HepG2 (cell line): ENCODE results near the gene NUB1. TPM values are rescaled to one million over a fixed set of nuclear protein-coding genes. Genes with fewer than 3 reads are reported as not detected.
A peak's percentile ranks its signal among the peaks of the same experiment; 100 is the strongest.

Experiments
- ATAC-seq: fragments of 200-7000 bp; cut with Tn5 transposase; 3 replicates; pipeline ENCODE4 v1.9.1; 2020; ENCODE audit warnings: mild to moderate bottlenecking, moderate library complexity
- BruUV-seq: library from RNA; stranded (reverse); fragments of 400-500 nt; replicated peaks from 2 replicates; lab custom pipeline; 2021; lab: Mats Ljungman, UMichigan
- CTCF ChIA-PET: fragments of 300-600 bp; formaldehyde crosslinking; extraction: SDS; loops from one replicate; lab custom pipeline; 2021; ENCODE audit warnings: low total read pairs, inconsistent platforms, low intra/inter-chr PET ratio; lab: Yijun Ruan, JAX
- POLR2A ChIA-PET: fragments of 350-600 bp; sonication (Branson Sonifier 250); formaldehyde crosslinking; loops from one replicate; lab custom pipeline; 2020; ENCODE audit warnings: antibody characterized with exemption, inconsistent platforms; lab: Yijun Ruan, JAX
- DNase-seq: peaks from one replicate; pipeline ENCODE4 v3.0.0-alpha.2; 2015; ENCODE audit warnings: low spot score
- FAIRE-seq: peaks from 3 replicates; lab custom pipeline; 2011; peaks lifted over from hg19 to GRCh38; lab: Jason Lieb, UNC
- H2AFZ ChIP-seq: one replicate; pipeline ENCODE4 v1.6.1; 2011; ENCODE audit warnings: low read length, inconsistent platforms
- H3K27ac ChIP-seq: fragments of 300-600 bp; 3 replicates; pipeline ENCODE4 v1.8.0; 2011; ENCODE audit warnings: mixed run types, mild to moderate bottlenecking, mixed read lengths, low read length, inconsistent platforms; ENCODE audit not compliant: insufficient read depth; ENCODE audit errors: extremely low read length
- H3K27me3 ChIP-seq, 2 experiments: fragments of 200-600 bp in 1 of 2; 2 replicates in 1 of 2; 3 replicates in 1 of 2; pipeline versions ENCODE4 v1.6.0 to v1.8.0; 2011; ENCODE audit warnings: low read length in 2 of 2, mild to moderate bottlenecking in 2 of 2, moderate library complexity in 2 of 2, inconsistent platforms in 1 of 2; ENCODE audit not compliant: insufficient read depth in 2 of 2, control insufficient read depth in 1 of 2
- H3K36me3 ChIP-seq, 2 experiments: fragments of 200-600 bp in 1 of 2; replicated peaks in 1 of 2; 2 replicates in 1 of 2; 3 replicates in 1 of 2; pipeline versions ENCODE4 v1.5.1 to v1.8.0; 2011; ENCODE audit warnings: low read length in 2 of 2, inconsistent platforms in 1 of 2; ENCODE audit not compliant: insufficient read depth in 2 of 2, control insufficient read depth in 1 of 2
- H3K4me1 ChIP-seq: 2 replicates; pipeline ENCODE4 v1.5.1; 2012; ENCODE audit warnings: low read length, inconsistent platforms; ENCODE audit not compliant: insufficient read depth
- H3K4me2 ChIP-seq: 2 replicates; pipeline ENCODE4 v1.6.0; 2011; ENCODE audit warnings: low read depth, low read length, inconsistent platforms
- H3K4me3 ChIP-seq, 3 experiments: fragments of 200-600 bp in 1 of 3; sonication (generic), shearing (Covaris generic) in 1 of 3; replicated peaks in 1 of 3; 2 replicates each; pipeline ENCODE4 v1.5.1; 2011 to 2016; ENCODE audit warnings: low read length in 3 of 3, inconsistent platforms in 2 of 3, low read depth in 2 of 3, mild to moderate bottlenecking in 2 of 3, control low read depth in 1 of 3, mixed read lengths in 1 of 3; ENCODE audit not compliant: insufficient read depth in 1 of 3
- H3K79me2 ChIP-seq: one replicate; pipeline ENCODE4 v1.6.1; 2011; ENCODE audit warnings: low read length, inconsistent platforms; ENCODE audit not compliant: insufficient read depth
- H3K9ac ChIP-seq: 2 replicates; pipeline ENCODE4 v1.6.0; 2011; ENCODE audit warnings: mild to moderate bottlenecking, low read depth, low read length, inconsistent platforms; ENCODE audit not compliant: insufficient read depth
- H3K9me3 ChIP-seq: 2 replicates; pipeline ENCODE4 v1.5.1; 2012; ENCODE audit warnings: mild to moderate bottlenecking, low read length
- H4K20me1 ChIP-seq: 2 replicates; pipeline ENCODE4 v1.6.0; 2011; ENCODE audit warnings: inconsistent platforms, mild to moderate bottlenecking, low read length, moderate library complexity; ENCODE audit not compliant: insufficient read depth
- FOXA1 ChIP-seq, 2 experiments: fragments of 450-650 bp in 1 of 2; sonication (generic) in 1 of 2; formaldehyde crosslinking in 1 of 2; IDR thresholded peaks; 2 replicates each; pipeline versions ENCODE4 v1.4.0 to v1.6.1; 2016 to 2020; ENCODE audit warnings: missing genetic modification reagents in 1 of 2
- JUN ChIP-seq: sonication (generic); formaldehyde crosslinking; IDR thresholded peaks from 2 replicates; pipeline ENCODE4 v1.4.0; 2020; ENCODE audit warnings: mild to moderate bottlenecking, missing genetic modification reagents
- MAX ChIP-seq: IDR thresholded peaks from 2 replicates; pipeline ENCODE4 v1.6.1; 2012; ENCODE audit warnings: inconsistent platforms
- MNT ChIP-seq: fragments of 450-650 bp; IDR thresholded peaks from 2 replicates; pipeline ENCODE4 v1.6.1; 2016
- NFIB ChIP-seq: sonication (generic); formaldehyde crosslinking; IDR thresholded peaks from 2 replicates; pipeline ENCODE4 v1.9.0; 2021; ENCODE audit warnings: missing genetic modification reagents, mild to moderate bottlenecking, borderline replicate concordance
- NFIC ChIP-seq: IDR thresholded peaks from 2 replicates; pipeline ENCODE4 v1.6.1; 2012; ENCODE audit warnings: mild to moderate bottlenecking, low read length, inconsistent platforms
- PAWR ChIP-seq: sonication (generic); formaldehyde crosslinking; IDR thresholded peaks from 2 replicates; pipeline ENCODE4 v1.4.0; 2020; ENCODE audit warnings: missing genetic modification reagents, mild to moderate bottlenecking, borderline replicate concordance
- SMAD1 ChIP-seq: sonication (generic); formaldehyde crosslinking; IDR thresholded peaks from 2 replicates; pipeline ENCODE4 v1.4.0; 2020; ENCODE audit warnings: missing genetic modification reagents, low read depth, mild to moderate bottlenecking, borderline replicate concordance
- ZNF251 ChIP-seq: sonication (generic); formaldehyde crosslinking; IDR thresholded peaks from 2 replicates; pipeline ENCODE4 v1.9.0; 2021; ENCODE audit warnings: mild to moderate bottlenecking, missing genetic modification reagents
- ZNF33B ChIP-seq: sonication (generic); formaldehyde crosslinking; IDR thresholded peaks from 2 replicates; pipeline ENCODE4 v1.5.1; 2020; ENCODE audit warnings: mild to moderate bottlenecking, missing genetic modification reagents
- ZNF367 ChIP-seq: sonication (generic); formaldehyde crosslinking; IDR thresholded peaks from 2 replicates; pipeline ENCODE4 v1.4.0; 2020; ENCODE audit warnings: missing genetic modification reagents, borderline replicate concordance
- ZNF646 ChIP-seq: sonication (generic); formaldehyde crosslinking; IDR thresholded peaks from 2 replicates; pipeline ENCODE4 v1.9.0; 2021; ENCODE audit warnings: mild to moderate bottlenecking, missing genetic modification reagents
- WGBS: methylation state at CpG from one replicate; pipeline ENCODE4 v1.1.6; 2017; ENCODE audit warnings: low lambda C conversion rate; 5-methylcytosine and 5-hydroxymethylcytosine counted together
- in situ Hi-C: cut with HindIII; loops from 2 replicates; pipeline ENCODE4 v1.10.0; 2017; ENCODE audit warnings: low pct_unique_long_range_greater_than_20kb; ENCODE audit not compliant: extremely low pct_ligation_motif_present
- intact Hi-C: fragments of 100-400 bp; cut with micrococcal nuclease; formaldehyde crosslinking; loops from one replicate; pipeline ENCODE4 v1.10.0; 2022; ENCODE audit not compliant: unreplicated experiment
- polyA plus RNA-seq, 8 experiments: library from polyadenylated mRNA; depleted of rRNA in 3 of 8; stranded (reverse) in 7 of 8; unstranded in 1 of 8; fragments of >200 nt; fragmentation: Illumina TruSeq in 4 of 8; extraction: Trizol in 4 of 8; gene quantifications; 2 replicates each; pipeline versions ENCODE4 v1.2.1 to v1.2.3, GENCODE V29; 2011 to 2016; ENCODE audit warnings: low read depth in 4 of 8, missing spikeins in 1 of 8, mixed read lengths in 1 of 8; ENCODE audit not compliant: insufficient read depth in 1 of 8
- total RNA-seq, 5 experiments: library from RNA; depleted of rRNA; stranded (reverse); fragments of >200 nt; fragmentation: Illumina TruSeq; extraction: Trizol; gene quantifications; 2 replicates each; pipeline ENCODE4 v1.2.3, GENCODE V29; 2016; ENCODE audit warnings: low read depth in 1 of 5
- TF ChIP-seq, protein P1 (sequence below): IDR thresholded peaks from 2 replicates; pipeline ENCODE4 v1.6.1; 2016; ENCODE audit warnings: low read depth, control low read depth

NUB1 gene
- total and polyA plus RNA-seq, 2 of the 13 experiments (the other 11 are each of a cell fraction or from before 2014, with no cell fraction given): 27.1 to 37.0 TPM

- no TSS peak for BruUV-seq
- in situ Hi-C loops (no loop called here), intact Hi-C loops (no loop called here)
- Histone ChIP-seq H3K4me1 (peaks cover 6% of the 10 kb centered on the region; the same call in 1 of the 2 replicates), H3K4me2 (no peak overlapping the region), H3K27ac (no peak overlapping the region), H3K79me2 (no peaks in the 10 kb centered on the region), H3K9ac (no peak overlapping the region), H2AFZ (no peak overlapping the region), H3K27me3 (peaks cover 1 to 11% of the 10 kb centered on the region in 2 experiments; a peak in 1 of 5 replicates), H4K20me1 (no peaks in the 10 kb centered on the region), H3K4me3 (no peak overlapping the region)
- WGBS: 38% methylated on average over 8 of the region's 8 CpGs
- CTCF ChIA-PET: interaction anchor here (3.7 kb wide), 1 partner anchor 38 kb away, joined by 60 read pairs; no protein-coding TSS in a partner anchor
- FAIRE-seq: no peak
- no peak for ATAC-seq
- DNase-seq: no peak
- POLR2A ChIA-PET: no interaction called here
- TF ChIP-seq MNT (peak; percentile 67), FOXA1 (IDR thresholded peaks at IDR 0.05) (peak; percentile 4; the same call in 1 of the 2 replicates), FOXA1 (CRISPR knock-in tag; IDR thresholded peaks at IDR 0.05) (no peak), ZNF33B (no peak), ZNF251 (CRISPR knock-in tag) (no peak), ZNF367 (CRISPR knock-in tag) (no peak), PAWR (CRISPR knock-in tag) (no peak), SMAD1 (CRISPR knock-in tag) (no peak), NFIB (CRISPR knock-in tag) (0 out of 2 replicates have a peak, but pooled peaks have one; percentile 46), ZNF646 (CRISPR knock-in tag) (peak; percentile 68), MAX (no peak), NFIC (no peak), JUN (CRISPR knock-in tag) (no peak)
- TF ChIP-seq, protein P1, sequence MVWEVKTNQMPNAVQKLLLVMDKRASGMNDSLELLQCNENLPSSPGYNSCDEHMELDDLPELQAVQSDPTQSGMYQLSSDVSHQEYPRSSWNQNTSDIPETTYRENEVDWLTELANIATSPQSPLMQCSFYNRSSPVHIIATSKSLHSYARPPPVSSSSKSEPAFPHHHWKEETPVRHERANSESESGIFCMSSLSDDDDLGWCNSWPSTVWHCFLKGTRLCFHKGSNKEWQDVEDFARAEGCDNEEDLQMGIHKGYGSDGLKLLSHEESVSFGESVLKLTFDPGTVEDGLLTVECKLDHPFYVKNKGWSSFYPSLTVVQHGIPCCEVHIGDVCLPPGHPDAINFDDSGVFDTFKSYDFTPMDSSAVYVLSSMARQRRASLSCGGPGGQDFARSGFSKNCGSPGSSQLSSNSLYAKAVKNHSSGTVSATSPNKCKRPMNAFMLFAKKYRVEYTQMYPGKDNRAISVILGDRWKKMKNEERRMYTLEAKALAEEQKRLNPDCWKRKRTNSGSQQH (CRISPR knock-in tag): no peak
- TF ChIP-seq, all 625 proteins: peak for 4
- no peaks in the 10 kb centered on the region for H3K36me3 ChIP-seq
- H3K9me3 ChIP-seq: peaks cover 4% of the 10 kb centered on the region
Measured at GRCh38 chr7:151312831-151313809, 28.5 kb upstream of the NUB1 start.
